Endometrial microvascular endothelial cells (primary cell): ENCODE measurements around the gene POLDIP3. TPM values are rescaled to one million over a fixed set of nuclear protein-coding genes. Genes with fewer than 3 reads are reported as not detected.
"Not testable (repeated sequence)": the region's sequence is repeated elsewhere in the genome, so short reads cannot be mapped to it uniquely, and the experiment has no call there.

ENCODE experiments used
- in situ Hi-C: cut with HindIII; loops from 2 replicates; pipeline ENCODE4 v1.10.0; 2017; ENCODE audit warnings: low sequenced_read_pairs, low pct_unique_long_range_greater_than_20kb; ENCODE audit errors: inconsistent ontology term
- total RNA-seq: library from RNA; depleted of rRNA; stranded (reverse); fragments of >200 nt; gene quantifications from one replicate; pipeline ENCODE4 v1.2.3, GENCODE V29; 2015; ENCODE audit errors: inconsistent ontology term

The POLDIP3 gene
- total RNA-seq, 1 donor from 2014 or later: 36.5 TPM

DNA sequence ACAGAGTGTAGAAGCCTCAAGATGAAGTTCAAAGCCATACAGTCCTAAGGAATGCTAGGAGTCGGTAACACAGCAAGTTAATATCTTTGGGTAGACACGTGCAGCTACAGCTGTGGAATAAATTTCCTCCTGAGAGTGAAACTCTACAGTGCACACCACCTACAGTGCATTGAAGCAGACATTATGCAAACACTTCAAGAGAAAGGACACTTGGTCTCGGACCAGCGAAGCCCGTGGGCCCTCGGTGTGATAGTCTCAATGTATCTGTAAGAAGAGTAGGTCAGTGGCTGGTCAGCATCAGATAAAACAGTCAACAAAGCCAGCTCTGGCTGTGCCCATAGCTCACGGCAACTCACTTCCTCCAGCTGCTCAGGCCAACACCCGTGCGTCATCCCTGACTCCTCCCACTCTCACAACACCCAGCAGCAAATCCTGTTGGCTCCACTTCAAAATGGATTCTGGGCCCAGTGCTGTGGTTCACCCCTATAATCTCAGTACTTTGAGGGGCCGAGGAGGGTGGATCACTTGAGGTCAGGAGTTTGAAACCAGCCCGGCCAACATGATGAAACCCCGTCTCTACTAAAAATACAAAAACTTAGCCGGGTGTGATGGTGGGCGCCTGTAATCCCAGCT is 77.4 kb downstream of the POLDIP3 start:
- in situ Hi-C loops: not testable (repeated sequence)

DNA sequence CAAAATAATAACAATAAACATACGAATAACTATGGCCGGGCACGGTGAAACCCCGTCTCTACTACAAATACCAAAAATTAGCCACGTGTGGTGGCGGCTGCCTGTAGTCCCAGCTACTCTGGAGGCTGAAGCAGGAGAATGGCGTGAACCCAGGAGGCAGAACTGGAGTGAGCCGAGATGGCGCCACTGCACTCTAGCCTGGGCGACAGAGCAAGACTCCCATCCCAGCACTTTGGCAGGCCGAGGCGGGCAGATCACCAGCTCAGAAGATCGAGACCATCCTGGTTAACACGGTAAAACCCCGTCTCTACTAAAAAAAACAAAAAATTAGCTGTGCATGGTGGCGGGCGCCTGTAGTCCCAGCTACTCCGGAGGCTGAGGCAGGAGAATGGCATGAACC is 78.0 kb downstream of the POLDIP3 start:
- in situ Hi-C loops: not testable (repeated sequence)

DNA sequence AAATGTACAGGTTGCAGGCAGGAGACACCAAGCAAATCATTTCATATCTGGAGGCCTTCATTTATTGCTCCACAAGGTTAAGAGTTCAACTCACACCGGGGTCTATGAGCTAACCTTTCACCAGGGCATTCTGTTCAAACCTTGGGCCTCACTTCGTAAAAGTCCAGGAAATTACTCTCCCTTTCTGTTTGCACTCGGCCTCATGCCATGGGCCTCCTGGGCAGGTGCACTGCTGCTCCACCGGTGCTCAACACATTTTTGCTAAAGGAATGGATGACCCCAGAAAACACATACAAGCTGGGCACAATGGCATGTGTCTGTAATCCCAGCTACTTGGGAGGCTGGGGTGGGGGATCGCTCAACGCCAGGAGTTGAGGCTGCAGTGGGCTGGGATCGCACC is 78.5 kb downstream of the POLDIP3 start:
- in situ Hi-C loops: no loop called here

DNA sequence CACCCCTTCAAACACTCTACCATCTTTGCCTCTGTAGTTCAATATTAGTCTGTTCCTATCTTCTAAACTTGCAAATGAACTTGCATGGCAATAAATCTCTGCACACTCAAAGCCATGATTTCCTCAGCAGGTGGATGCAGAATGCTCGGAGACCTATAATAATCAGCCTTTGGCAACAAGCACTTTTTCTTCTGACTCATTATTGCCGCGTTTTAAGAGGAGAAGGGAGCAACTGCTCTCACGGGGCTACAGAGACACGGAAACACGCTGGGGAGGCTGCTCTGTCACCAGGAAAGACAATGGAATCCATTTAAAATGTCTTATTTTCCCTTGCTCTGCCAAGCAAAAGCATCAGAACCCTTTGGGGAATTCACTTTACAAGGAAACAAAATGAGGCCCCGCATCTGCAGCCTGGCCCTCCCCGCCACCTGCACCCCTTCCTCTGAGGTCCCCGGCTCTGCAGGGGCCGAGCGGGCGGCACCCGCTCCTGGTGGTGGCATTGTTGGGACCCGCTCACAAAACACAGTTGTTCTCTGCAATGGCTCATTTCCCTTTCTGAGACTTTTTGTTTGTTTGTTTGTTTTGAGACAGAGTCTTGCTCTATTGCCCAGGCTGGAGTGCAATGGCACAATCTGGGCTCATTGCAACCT is 79.5 kb downstream of the POLDIP3 start:
- in situ Hi-C loops: not testable (repeated sequence)

Other genes starting within 250 kb of the POLDIP3 start
- not detected for gene NFAM1, start 182.5 kb downstream of the POLDIP3 start, total RNA-seq
- 54.3 TPM for gene RRP7A, start 95.1 kb downstream of the POLDIP3 start, total RNA-seq
- gene SERHL2, start 60.9 kb downstream of the POLDIP3 start, total RNA-seq: 0.74 TPM
- not detected for gene ATP5MGL, start 25.7 kb upstream of the POLDIP3 start, total RNA-seq
- gene CYB5R3, start 34.5 kb upstream of the POLDIP3 start, total RNA-seq: 155 TPM
- gene A4GALT, start 106.0 kb upstream of the POLDIP3 start, total RNA-seq: 28.7 TPM
- gene ARFGAP3, start 242.4 kb upstream of the POLDIP3 start, total RNA-seq: 49.6 TPM